Stomach (tissue), 4 donors: ENCODE data around the gene SERTAD3.

ENCODE experiments used
- CTCF ChIP-seq, 7 experiments: fragments of 450-650 bp in 4 of 7; fragments of 200-600 bp in 3 of 7; sonication (generic) in 3 of 7; IDR thresholded peaks; one replicate each; pipeline ENCODE4 v1.5.1; 2016 to 2019; ENCODE audit warnings: antibody characterized with exemption in 7 of 7, control low read depth in 2 of 7, mild to moderate bottlenecking in 1 of 7
- EP300 ChIP-seq: sonication (generic); formaldehyde crosslinking; IDR thresholded peaks from one replicate; pipeline ENCODE4 v1.6.1; 2017; ENCODE audit warnings: antibody characterized with exemption
- POLR2A ChIP-seq, 4 donors: fragments of 450-650 bp; IDR thresholded peaks; one replicate each; pipeline ENCODE4 v1.6.1; 2016; ENCODE audit warnings: antibody characterized with exemption in 4 of 4, control low read depth in 2 of 4, mild to moderate bottlenecking in 1 of 4, moderate library complexity in 1 of 4
- POLR2AphosphoS5 ChIP-seq, 3 donors: sonication (generic); formaldehyde crosslinking; IDR thresholded peaks; one replicate each; pipeline ENCODE4 v1.6.1; 2016; ENCODE audit warnings: antibody characterized with exemption in 3 of 3

DNA sequence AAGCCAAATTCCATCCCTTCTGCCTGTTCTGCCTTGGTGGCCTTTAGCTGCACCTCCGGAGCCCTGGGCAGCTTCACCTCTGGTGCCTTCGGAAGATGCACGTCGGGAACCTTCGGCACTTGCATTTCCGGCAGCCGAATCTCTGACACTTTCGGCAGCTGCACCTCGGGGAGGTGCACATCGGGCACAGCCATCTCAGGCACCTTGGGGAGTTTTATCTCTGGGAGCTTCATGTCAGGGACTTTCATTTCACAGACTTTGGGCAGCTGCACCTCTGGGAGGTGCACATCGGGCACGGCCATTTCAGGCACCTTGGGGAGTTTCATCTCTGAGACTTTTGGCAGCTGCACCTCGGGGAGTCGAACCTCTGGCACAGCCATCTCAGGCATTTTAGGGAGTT, 48.2 kb downstream of the SERTAD3 start:
- TF ChIP-seq CTCF (IDR thresholded peaks at IDR 0.05): no peak
- TF ChIP-seq POLR2A (IDR thresholded peaks at IDR 0.05): no peak
- TF ChIP-seq POLR2AphosphoS5 (IDR thresholded peaks at IDR 0.05): no peak
- no peak for TF ChIP-seq EP300
